HL-60/S4 (cell line): ENCODE results near the gene RAPGEF4.
"Not testable (repeated sequence)": the region's sequence is repeated elsewhere in the genome, so short reads cannot be mapped to it uniquely, and the experiment has no call there.

Experiments
- in situ Hi-C: fragments of 300-500 bp; cut with MboI; formaldehyde crosslinking; loops from 2 replicates; pipeline ENCODE4 v1.14.3; 2022; ENCODE audit warnings: low sequenced_read_pairs

RAPGEF4 gene

GRCh38 chr2:173026479-173026878, 290.8 kb downstream of the RAPGEF4 start:
- in situ Hi-C loops: loop anchor here (5.0 kb wide), 1 partner anchor 186 kb away; no protein-coding TSS in a partner anchor

GRCh38 chr2:173027181-173028128, 291.8 kb downstream of the RAPGEF4 start:
- in situ Hi-C loops: loop anchor here (5.0 kb wide), 1 partner anchor 185 kb away; no protein-coding TSS in a partner anchor

- in situ Hi-C loops: loop anchor here (5.0 kb wide), 1 partner anchor 184 kb away; no protein-coding TSS in a partner anchor
These were observed 292.5 kb downstream of the RAPGEF4 start for GRCh38 chr2:173028141-173028540.

- in situ Hi-C loops: loop anchor here (5.0 kb wide), 1 partner anchor 184 kb away; no protein-coding TSS in a partner anchor
These were observed 293.0 kb downstream of the RAPGEF4 start for GRCh38 chr2:173028671-173029070.

GRCh38 chr2:173030561-173031490, 295.2 kb downstream of the RAPGEF4 start:
- in situ Hi-C loops: no loop called here

- in situ Hi-C loops: no loop called here
These were observed 296.4 kb downstream of the RAPGEF4 start for GRCh38 chr2:173032032-173032431.

- in situ Hi-C loops: no loop called here
These were observed 297.4 kb downstream of the RAPGEF4 start for GRCh38 chr2:173033084-173033483.

GRCh38 chr2:173034143-173034542, 298.5 kb downstream of the RAPGEF4 start:
- in situ Hi-C loops: no loop called here

- in situ Hi-C loops: no loop called here
These were observed 301.8 kb downstream of the RAPGEF4 start for GRCh38 chr2:173037245-173038120.

GRCh38 chr2:173038257-173038656, 302.6 kb downstream of the RAPGEF4 start:
- in situ Hi-C loops: not testable (repeated sequence)

- in situ Hi-C loops: no loop called here
These were observed 305.1 kb downstream of the RAPGEF4 start for GRCh38 chr2:173040729-173041128.

GRCh38 chr2:173043476-173043875, 307.8 kb downstream of the RAPGEF4 start:
- in situ Hi-C loops: no loop called here

- in situ Hi-C loops: no loop called here
These were observed 308.4 kb downstream of the RAPGEF4 start for GRCh38 chr2:173043897-173044519.

GRCh38 chr2:173044686-173045085, 309.0 kb downstream of the RAPGEF4 start:
- in situ Hi-C loops: no loop called here

GRCh38 chr2:173045181-173045580, 309.5 kb downstream of the RAPGEF4 start:
- in situ Hi-C loops: no loop called here

GRCh38 chr2:173048522-173048896, 312.9 kb downstream of the RAPGEF4 start:
- in situ Hi-C loops: no loop called here

GRCh38 chr2:173048897-173049661, 313.4 kb downstream of the RAPGEF4 start:
- in situ Hi-C loops: no loop called here

GRCh38 chr2:173049831-173050230, 314.2 kb downstream of the RAPGEF4 start:
- in situ Hi-C loops: no loop called here

- in situ Hi-C loops: no loop called here
These were observed 315.0 kb downstream of the RAPGEF4 start for GRCh38 chr2:173050684-173051083.
